ENCODE measurements around the gene FADS1. TPM values are rescaled to one million over a fixed set of nuclear protein-coding genes. Genes with fewer than 3 reads are reported as not detected.

The FADS1 gene
- total and polyA plus RNA-seq, 2 of the 13 experiments (the other 11 are each of a cell fraction or from before 2014, with no cell fraction given): 91.8 to 108 TPM

GRCh38 chr11:61828379-61828628 is 11.5 kb upstream of the FADS1 start (continued):
- TF ChIP-seq CAMTA2 (CRISPR knock-in tag; IDR thresholded peaks at IDR 0.05; ENCODE audit: borderline replicate concordance): 0 out of 2 replicates have a peak, but pooled peaks have one; percentile 75
- TF ChIP-seq ZNF446 (CRISPR knock-in tag; IDR thresholded peaks at IDR 0.05): 0 out of 2 replicates have a peak, but pooled peaks have one; percentile 53
- TF ChIP-seq ZNF550 (CRISPR knock-in tag; IDR thresholded peaks at IDR 0.05; ENCODE audit: borderline replicate concordance): no peak
- TF ChIP-seq ZNF557 (CRISPR knock-in tag; IDR thresholded peaks at IDR 0.05): no peak
- TF ChIP-seq ZNF142 (CRISPR knock-in tag; IDR thresholded peaks at IDR 0.05): no peak
- no peak for TF ChIP-seq ZFP90 (CRISPR knock-in tag; IDR thresholded peaks at IDR 0.05; ENCODE audit: borderline replicate concordance)
- no peak for TF ChIP-seq NFAT5 (CRISPR knock-in tag; IDR thresholded peaks at IDR 0.05)
- TF ChIP-seq ZNF713 (CRISPR knock-in tag; IDR thresholded peaks at IDR 0.05): no peak
- no peak for TF ChIP-seq THAP11 (CRISPR knock-in tag; IDR thresholded peaks at IDR 0.05)
- TF ChIP-seq HNRNPL (IDR thresholded peaks at IDR 0.05; ENCODE audit: low read depth, low read length): no peak
- no peak for TF ChIP-seq TCF7 (IDR thresholded peaks at IDR 0.05; ENCODE audit: low read depth)
- TF ChIP-seq SP4 (CRISPR knock-in tag; IDR thresholded peaks at IDR 0.05): no peak
- no peak for TF ChIP-seq HIC2 (CRISPR knock-in tag; IDR thresholded peaks at IDR 0.05; ENCODE audit: low read depth)
- no peak for TF ChIP-seq HDAC2 (CRISPR knock-in tag; IDR thresholded peaks at IDR 0.05)
- TF ChIP-seq TAF1 (CRISPR knock-in tag; IDR thresholded peaks at IDR 0.05): no peak
- no peak for TF ChIP-seq ZKSCAN1 (IDR thresholded peaks at IDR 0.05; ENCODE audit: low read length)
- no peak for TF ChIP-seq RCOR2 (CRISPR knock-in tag; IDR thresholded peaks at IDR 0.05)
- TF ChIP-seq ZNF598 (CRISPR knock-in tag; IDR thresholded peaks at IDR 0.05; ENCODE audit: borderline replicate concordance): 0 out of 2 replicates have a peak, but pooled peaks have one; percentile 7
- TF ChIP-seq MIER3 (CRISPR knock-in tag; IDR thresholded peaks at IDR 0.05; ENCODE audit: borderline replicate concordance): no peak
- TF ChIP-seq MBD4 (IDR thresholded peaks at IDR 0.05; ENCODE audit: borderline replicate concordance, low read length): no peak

All from HepG2 (cell line).